Panc1 (cell line): Measurements from ENCODE around the gene ADAM29. TPM values are rescaled to one million over a fixed set of nuclear protein-coding genes. Genes with fewer than 3 reads are reported as not detected.

ENCODE experiments used
- ATAC-seq: fragments of 200-7000 bp; cut with Tn5 transposase; 2 replicates; pipeline ENCODE4 v1.9.1; 2020; ENCODE audit warnings: mild to moderate bottlenecking, moderate library complexity
- BruUV-seq: library from RNA; stranded (reverse); fragments of 400-500 nt; replicated peaks from 2 replicates; lab custom pipeline; 2021; lab: Mats Ljungman, UMichigan
- CTCF ChIA-PET: fragments of 300-600 bp; sonication (Branson Sonifier 250); formaldehyde crosslinking; loops from one replicate; lab custom pipeline; 2022; ENCODE audit warnings: antibody characterized with exemption; lab: Charles Lee
- POLR2A ChIA-PET: fragments of 300-600 bp; sonication (Branson Sonifier 250); formaldehyde crosslinking; loops from one replicate; lab custom pipeline; 2022; ENCODE audit warnings: antibody characterized with exemption; lab: Charles Lee
- DNase-seq: peaks from one replicate; pipeline ENCODE4 v3.0.0-alpha.2; 2010; ENCODE audit warnings: low read depth, low spot score
- H3K27ac ChIP-seq: 2 replicates; pipeline ENCODE4 v1.5.1; 2011; ENCODE audit warnings: mild to moderate bottlenecking, low read length, inconsistent platforms
- H3K27me3 ChIP-seq: fragments of 200-500 bp; sonication (Bioruptor generic); 2 replicates; pipeline ENCODE4 v1.6.0; 2014; ENCODE audit warnings: low read length, inconsistent platforms; ENCODE audit not compliant: control insufficient read depth, insufficient read depth
- H3K36me3 ChIP-seq: fragments of 200-500 bp; sonication (Bioruptor generic); 2 replicates; pipeline ENCODE4 v1.5.1; 2014; ENCODE audit warnings: inconsistent platforms, mild to moderate bottlenecking, low read length, moderate library complexity; ENCODE audit not compliant: control insufficient read depth, insufficient read depth
- H3K4me1 ChIP-seq: 2 replicates; pipeline ENCODE4 v1.5.1; 2011; ENCODE audit warnings: inconsistent platforms, mild to moderate bottlenecking, low read length, moderate library complexity; ENCODE audit not compliant: control insufficient read depth, insufficient read depth
- H3K4me3 ChIP-seq, 2 experiments: 2 replicates each; pipeline ENCODE4 v1.5.1; 2011 to 2012; ENCODE audit warnings: low read depth in 2 of 2, low read length in 2 of 2, mild to moderate bottlenecking in 2 of 2, inconsistent platforms in 1 of 2, moderate library complexity in 1 of 2
- H3K9me3 ChIP-seq: fragments of 200-500 bp; sonication (Bioruptor generic); 2 replicates; pipeline ENCODE4 v1.5.1; 2014; ENCODE audit warnings: low read depth, mild to moderate bottlenecking, inconsistent platforms, low read length, moderate library complexity; ENCODE audit not compliant: control insufficient read depth, insufficient read depth
- CTCF ChIP-seq: fragments of 450-650 bp; IDR thresholded peaks from 2 replicates; pipeline ENCODE4 v1.5.1; 2017; ENCODE audit warnings: mild to moderate bottlenecking
- POLR2AphosphoS5 ChIP-seq: IDR thresholded peaks from 2 replicates; pipeline ENCODE4 v1.6.1; 2012; ENCODE audit warnings: mild to moderate bottlenecking, low read depth, low read length, moderate library complexity
- REST ChIP-seq, 2 experiments: IDR thresholded peaks; 2 replicates each; pipeline ENCODE4 v1.6.1; 2011 to 2012; ENCODE audit warnings: low read depth in 2 of 2, control low read depth in 1 of 2, low read length in 1 of 2, mild to moderate bottlenecking in 1 of 2, moderate library complexity in 1 of 2; ENCODE audit not compliant: insufficient read depth in 1 of 2
- SIN3A ChIP-seq: IDR thresholded peaks from 2 replicates; pipeline ENCODE4 v1.6.1; 2012; ENCODE audit warnings: low read depth, mild to moderate bottlenecking, low read length, moderate library complexity, borderline replicate concordance; ENCODE audit not compliant: insufficient read depth
- TCF7L2 ChIP-seq: IDR thresholded peaks from 2 replicates; pipeline ENCODE4 v1.6.1; 2011; ENCODE audit warnings: mild to moderate bottlenecking, low read depth, low read length, inconsistent platforms
- in situ Hi-C: cut with HindIII; loops from 2 replicates; pipeline ENCODE4 v1.10.0; 2016; ENCODE audit warnings: low sequenced_read_pairs, low pct_unique_long_range_greater_than_20kb
- intact Hi-C: fragments of 100-400 bp; cut with micrococcal nuclease; formaldehyde crosslinking; loops from one replicate; pipeline ENCODE4 v1.10.0; 2022; ENCODE audit not compliant: unreplicated experiment
- total RNA-seq: library from RNA; stranded (reverse); gene quantifications from one replicate; pipeline ENCODE4 v1.2.1, GENCODE V29; 2021; ENCODE audit not compliant: unreplicated experiment

ADAM29 gene
- total RNA-seq, 1 experiment from 2014 or later = not detected

DNA sequence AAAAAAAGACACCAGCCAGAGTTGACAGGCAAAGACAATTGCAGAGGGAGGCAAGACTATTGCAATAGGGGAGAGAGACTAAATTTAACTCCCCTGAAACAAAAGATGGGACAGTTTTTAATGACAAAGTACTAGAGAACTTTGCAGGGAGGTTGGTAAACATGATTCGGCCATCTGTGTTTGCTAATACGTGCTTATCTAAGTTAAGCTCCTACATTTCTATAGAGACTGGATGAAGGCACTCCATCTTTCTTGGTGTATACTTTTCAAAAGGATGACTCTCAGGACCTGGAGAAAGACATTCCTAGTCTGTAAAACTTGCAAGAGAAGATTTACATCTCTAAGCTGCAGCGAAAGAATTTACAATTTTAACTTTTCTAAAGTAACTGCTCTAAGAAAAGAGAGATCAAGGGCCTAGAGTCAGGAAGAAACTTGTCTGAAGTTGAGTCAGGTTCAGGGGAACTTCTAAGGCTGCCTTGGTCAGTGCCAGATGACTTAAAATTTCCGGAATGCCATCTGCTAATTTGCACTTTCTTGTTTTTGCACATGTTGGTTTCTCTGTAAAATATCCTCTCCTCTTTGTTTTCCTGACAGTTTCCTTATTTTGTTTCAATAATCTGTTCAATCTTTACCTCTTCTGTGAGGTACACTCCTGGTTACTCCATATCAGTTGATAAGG lies 10.6 kb downstream of the ADAM29 start:
- intact Hi-C loops (no loop called here), in situ Hi-C loops (no loop called here)
- no peaks in the 10 kb centered on the region for H3K4me1 ChIP-seq
- H3K27ac ChIP-seq = no peak overlapping the region
- ATAC-seq (no peak), DNase-seq (no peak)
- TF ChIP-seq REST (IDR thresholded peaks at IDR 0.05; ENCODE audit: insufficient read depth in 1 of 2, low read depth in 2 of 2, low read length in 1 of 2) = no peak
- no peak for TF ChIP-seq POLR2AphosphoS5
- TF ChIP-seq CTCF = no peak
- TF ChIP-seq TCF7L2 = no peak
- TF ChIP-seq SIN3A = no peak
- no peaks in the 10 kb centered on the region for H3K36me3 ChIP-seq
- no peaks in the 10 kb centered on the region for H3K9me3 ChIP-seq
- ChIA-PET POLR2A (no interaction called here), CTCF (no interaction called here)
- H3K27me3 ChIP-seq = no peaks in the 10 kb centered on the region
- BruUV-seq = no TSS peak
- no peak overlapping the region for H3K4me3 ChIP-seq

DNA sequence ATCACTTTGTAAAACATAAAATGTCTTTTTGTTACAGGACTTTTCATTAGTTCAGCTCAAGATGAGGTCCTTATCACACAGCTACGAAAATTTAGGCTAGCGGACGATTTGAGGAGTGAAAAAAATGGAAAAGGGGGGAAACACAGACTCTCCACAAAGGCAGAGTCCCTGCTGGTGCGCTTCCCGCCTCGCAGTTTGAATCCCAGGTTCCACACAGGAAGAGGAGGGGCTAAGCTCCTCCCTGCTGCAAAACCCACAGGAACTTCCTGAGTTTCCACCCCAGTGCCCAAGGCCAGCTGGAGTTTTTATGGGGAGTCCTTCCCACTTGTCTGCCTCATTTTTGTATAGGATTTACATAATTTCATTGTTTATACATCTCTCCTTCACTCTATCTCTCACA lies 11.2 kb downstream of the ADAM29 start:
- ATAC-seq = no peak
- Histone ChIP-seq H3K36me3 (no peaks in the 10 kb centered on the region), H3K4me1 (no peaks in the 10 kb centered on the region), H3K27ac (no peak overlapping the region), H3K9me3 (no peaks in the 10 kb centered on the region), H3K4me3 (no peak overlapping the region), H3K27me3 (no peaks in the 10 kb centered on the region)
- CTCF ChIA-PET = no interaction called here
- TF ChIP-seq TCF7L2 = no peak
- TF ChIP-seq POLR2AphosphoS5 = no peak
- TF ChIP-seq CTCF = no peak
- TF ChIP-seq REST (IDR thresholded peaks at IDR 0.05; ENCODE audit: insufficient read depth in 1 of 2, low read depth in 2 of 2, low read length in 1 of 2) = no peak
- no peak for TF ChIP-seq SIN3A
- DNase-seq = no peak
- BruUV-seq = no TSS peak
- intact Hi-C loops (no loop called here), in situ Hi-C loops (no loop called here)
- POLR2A ChIA-PET = no interaction called here
